ENCODE measurements around the gene SLC7A5. TPM values are rescaled to one million over a fixed set of nuclear protein-coding genes. Genes with fewer than 3 reads are reported as not detected.

The SLC7A5 gene
- polyA plus RNA-seq, 3 donors: 4.9 to 40.0 (median 6.3) TPM

DNA sequence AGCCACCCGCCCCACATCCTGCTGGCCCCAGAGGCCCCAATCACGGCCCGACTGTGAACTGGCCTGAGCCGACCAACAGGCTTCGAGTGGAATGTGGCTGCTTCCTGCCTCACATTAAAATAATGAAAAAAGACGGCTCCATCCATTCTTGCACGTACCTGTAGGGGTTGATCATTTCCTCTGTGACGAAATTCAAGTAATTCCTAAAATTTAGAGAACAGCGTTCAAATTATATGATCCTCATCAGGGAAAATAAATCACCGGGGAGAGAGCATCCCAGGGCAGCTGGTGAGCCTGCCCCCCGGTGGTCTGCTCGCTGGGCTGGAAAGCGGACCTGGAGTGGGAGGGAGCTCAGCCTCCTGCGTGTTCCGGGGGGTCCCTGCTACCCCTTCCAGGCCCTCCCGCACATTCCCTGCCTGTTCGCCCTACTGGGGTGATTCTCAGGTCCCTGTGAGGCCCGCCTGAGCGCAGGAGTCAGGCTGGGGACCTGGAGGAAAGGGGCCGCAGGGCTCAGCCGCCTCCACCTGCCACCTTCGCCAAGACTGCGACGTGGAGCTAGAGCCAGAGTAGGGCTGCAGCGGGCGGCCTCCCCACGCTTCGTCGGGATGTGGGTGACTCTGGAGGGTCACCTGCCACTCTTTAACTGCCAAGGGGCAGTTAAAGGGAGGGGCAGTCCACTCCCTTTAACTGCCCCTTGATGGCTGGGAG, 28.9 kb downstream of the SLC7A5 start:
- no peak for DNase-seq (ENCODE audit: extremely low read depth in 1 of 11, low read depth in 9 of 11, low spot score in 4 of 11)

DNA sequence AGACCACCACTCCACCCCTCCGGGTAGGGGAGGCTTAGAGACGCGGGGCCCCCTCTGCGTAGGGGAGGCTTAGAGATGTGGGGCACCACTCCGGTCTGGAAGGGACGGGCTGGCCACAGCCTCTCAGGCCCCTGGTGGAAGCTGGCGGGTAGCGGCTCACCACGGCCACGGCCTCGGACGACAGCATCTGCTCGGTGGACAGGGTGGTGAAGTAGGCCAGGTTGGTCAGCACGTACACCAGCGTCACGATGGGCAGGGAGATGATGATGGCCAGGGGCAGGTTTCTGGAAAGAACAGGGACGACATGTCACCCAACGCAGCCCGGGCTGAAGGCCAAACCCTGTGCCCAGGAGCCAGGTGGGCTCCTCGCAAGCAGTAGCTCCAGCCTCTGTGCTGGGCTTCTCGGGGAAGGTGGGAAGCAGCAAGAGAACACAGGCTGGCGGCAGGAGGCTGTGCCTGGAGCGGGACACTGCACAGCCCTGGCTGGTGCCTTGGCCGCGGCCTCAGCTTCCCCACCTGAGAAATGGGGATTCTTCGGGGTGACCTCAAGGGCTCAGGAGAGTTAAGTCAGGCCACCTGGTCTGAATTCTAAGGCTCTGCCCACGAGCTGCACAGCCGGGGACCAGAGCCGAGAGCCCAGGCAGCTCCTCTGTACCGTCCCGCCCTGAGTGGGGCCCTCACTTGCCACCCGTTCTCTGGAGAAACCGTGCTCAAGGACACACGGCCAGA, 29.6 kb downstream of the SLC7A5 start:
- no peak for DNase-seq (ENCODE audit: extremely low read depth in 1 of 11, low read depth in 9 of 11, low spot score in 4 of 11)

DNA sequence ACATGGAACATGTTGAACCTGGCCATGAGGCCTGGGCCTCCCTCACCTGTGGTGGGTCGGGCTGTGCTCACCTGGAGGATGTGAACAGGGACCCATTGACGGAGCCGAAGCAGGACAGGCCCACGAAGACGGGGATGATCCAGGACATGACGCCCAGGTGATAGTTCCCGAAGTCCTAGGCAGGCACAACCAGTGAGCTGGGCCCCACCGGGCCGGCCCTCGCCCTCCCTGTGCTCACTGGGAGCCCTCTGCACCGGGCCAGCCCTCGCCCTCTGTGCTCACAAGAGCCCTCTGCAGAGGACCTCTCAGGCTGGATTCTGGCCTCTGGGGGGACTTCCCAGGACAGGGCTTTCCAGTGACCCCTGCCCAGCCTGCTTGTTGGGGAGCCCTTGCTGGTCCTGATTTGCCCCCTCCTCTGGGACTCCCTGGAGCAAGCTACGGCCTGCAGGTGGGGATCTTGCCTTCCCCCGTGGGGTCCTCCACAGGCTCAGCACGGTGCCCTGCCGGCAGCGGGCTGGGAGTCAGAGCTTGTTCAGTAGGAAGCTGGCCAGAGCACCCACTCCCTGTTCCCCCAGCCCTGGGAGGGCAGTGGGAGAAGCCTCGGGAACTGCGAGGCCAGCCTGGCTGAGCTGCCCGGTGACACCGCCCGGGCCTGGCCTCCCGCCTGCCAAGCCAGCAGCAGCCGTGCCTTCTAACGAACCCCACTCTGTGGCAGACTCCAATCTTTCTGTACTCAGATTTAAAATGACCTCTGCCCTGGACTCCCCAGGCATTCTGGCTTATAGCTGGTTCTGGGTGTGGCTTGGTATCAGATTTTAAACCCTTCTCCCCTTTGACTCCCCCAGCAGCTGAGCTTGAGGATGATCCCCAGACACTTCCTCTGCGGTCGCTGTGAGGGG, 30.4 kb downstream of the SLC7A5 start:
- DNase-seq (ENCODE audit: extremely low read depth in 1 of 11, low read depth in 9 of 11, low spot score in 4 of 11): no peak

DNA sequence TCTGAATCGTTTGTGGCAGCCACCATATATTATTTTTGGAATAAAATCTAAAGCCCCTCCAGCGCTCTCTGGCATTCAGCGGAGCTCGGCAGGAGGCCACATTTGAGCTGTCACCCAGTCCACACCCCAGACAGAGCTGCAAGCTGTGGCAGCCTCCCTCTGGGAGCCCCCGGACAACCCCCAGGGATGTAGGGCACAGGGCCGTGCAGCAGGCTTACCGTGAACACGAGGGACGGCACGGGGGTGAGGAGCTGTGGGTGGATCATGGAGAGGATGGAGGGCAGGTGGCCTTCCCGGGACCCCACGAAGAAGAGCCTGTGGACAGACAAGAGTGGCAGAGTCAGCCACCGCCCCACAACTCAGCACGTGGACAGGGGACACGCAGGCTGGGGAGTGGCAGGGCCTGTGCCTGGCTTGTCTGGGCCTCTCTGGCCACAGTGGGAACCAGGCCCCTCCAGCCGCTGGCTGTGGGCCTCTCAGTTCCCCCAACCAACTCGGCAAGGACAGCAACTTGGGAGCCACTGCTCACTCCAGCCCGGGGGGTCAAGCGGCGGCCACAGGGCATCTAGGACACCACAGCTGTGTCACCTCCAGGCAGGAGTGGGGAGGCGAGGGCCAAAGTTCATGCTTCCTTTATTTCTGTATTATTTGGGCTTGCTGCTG, 31.5 kb downstream of the SLC7A5 start:
- no peak for DNase-seq (ENCODE audit: extremely low read depth in 1 of 11, low read depth in 9 of 11, low spot score in 4 of 11)

DNA sequence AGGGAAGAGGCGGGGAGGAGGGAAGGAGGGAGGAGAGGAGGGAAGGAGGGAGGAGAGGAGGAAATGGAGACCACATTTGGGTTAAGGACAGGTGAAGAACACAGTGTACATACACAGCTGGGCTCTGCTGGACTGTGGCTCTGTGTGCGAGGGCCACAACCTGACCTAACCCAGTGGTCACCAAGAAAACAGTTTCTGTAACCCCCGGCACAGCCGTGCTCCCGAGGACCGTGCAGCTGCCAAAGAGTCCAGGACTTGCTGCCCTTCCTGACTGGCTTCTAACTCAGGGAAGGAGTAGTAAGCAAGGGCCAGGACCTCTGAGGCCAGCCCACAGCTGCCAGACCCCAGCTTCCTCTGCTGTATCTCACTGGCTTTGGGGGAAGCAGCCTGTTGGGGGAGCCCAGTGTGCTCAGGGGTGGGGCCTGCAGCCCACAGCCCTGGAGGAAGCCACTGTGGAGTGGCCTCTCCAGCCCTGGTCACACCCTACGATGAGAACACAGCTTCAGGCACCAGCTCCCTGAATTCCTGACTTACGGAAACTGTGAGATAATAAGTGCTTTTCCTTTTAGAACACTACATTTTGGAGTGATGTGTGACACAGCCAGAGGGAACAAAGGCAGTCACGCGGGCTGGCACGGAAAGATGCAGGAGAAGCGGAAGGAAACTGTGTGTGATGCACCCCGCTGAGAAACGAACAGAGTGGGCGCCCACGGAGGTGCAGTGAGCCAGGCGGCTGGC, 32.3 kb downstream of the SLC7A5 start:
- no peak for DNase-seq (ENCODE audit: extremely low read depth in 1 of 11, low read depth in 9 of 11, low spot score in 4 of 11)

DNA sequence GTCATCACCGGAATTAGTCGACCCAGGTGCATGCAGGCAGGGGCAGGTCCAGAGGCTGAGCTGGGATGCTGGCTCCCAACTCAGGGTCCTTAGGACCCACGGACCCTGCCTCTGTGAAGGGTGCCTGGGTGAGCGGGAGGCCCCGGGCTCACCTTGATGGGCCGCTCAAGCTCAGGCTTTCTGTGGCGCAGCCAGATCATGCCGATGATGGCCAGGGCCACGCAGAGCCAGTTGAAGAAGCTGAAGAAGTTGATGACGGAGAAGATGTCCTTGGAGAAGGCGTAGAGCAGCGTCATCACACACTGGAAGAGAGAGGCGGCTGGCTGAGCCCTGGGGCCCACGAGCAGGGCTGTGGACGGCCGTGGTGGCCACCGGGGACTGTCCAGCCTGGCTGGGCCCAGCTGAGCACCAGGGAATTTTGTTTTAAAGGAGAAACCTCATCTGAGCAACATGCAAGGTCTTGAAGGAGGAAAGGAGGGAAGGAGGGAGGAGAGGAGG, 32.9 kb downstream of the SLC7A5 start:
- DNase-seq (ENCODE audit: extremely low read depth in 1 of 11, low read depth in 9 of 11, low spot score in 4 of 11): no peak

DNA sequence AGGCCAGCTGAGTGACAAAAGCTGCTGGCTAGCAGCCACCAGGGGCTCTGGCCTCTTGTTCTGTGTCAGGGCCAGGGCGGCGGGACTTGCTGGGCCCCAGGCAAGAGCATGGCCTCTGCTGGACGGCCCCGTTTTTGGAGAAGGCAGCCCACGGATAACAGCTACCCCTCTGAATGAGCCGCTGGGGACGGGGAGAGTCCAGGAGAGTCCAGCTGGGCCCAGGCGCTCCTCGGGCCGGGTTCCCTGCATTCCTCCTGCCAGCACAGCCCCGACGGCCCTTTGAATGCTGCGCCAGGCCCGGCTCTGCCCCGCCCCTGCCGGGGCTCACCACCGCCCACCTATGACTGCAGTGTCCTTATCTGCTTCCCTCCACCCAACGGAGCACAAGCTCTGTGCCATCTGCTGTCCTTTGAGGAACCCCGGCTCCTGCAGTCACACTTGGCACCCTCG, 33.4 kb downstream of the SLC7A5 start:
- DNase-seq (ENCODE audit: extremely low read depth in 1 of 11, low read depth in 9 of 11, low spot score in 4 of 11): no peak

DNA sequence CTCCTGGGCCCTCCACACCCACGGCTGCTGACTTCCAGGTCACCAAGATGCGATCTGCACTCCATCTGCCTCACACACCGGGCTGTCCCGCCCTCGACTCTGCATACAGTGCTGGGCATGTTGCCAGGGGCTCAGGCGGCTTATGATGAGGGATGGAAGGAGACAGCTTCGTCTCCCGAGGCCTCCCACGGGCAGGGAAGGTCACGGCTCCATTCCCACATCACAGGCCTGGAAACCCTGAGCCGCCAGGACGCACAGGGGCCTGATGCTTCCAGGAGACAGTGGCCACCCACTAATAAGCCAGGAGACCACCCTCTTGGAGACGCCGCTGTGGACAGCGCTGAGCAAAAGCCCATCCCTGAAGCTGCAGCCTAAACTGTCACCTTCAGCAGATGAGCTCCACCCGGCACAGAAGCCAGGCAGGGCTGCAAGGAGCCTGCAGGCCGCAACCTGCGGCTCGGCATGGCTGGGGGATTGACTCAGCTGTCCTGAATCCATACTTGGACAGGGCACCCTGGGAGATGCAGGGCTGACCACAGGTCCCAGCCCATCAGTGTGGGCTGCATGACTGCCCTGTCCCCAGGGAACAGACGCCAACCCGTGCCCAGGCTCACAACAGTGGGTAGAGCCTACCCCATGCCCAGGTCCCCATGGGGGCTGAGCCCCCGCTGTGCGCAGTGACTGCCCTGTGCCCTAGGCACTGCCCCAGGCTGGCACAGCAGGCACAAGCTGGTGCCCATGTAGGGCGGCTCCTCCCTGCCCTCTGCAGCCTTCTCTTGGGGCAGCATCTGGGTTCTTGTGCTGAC, 34.4 kb downstream of the SLC7A5 start:
- peak in 1 of 11 donors; percentile 43 for DNase-seq (ENCODE audit: extremely low read depth in 1 of 11, low read depth in 9 of 11, low spot score in 4 of 11)

DNA sequence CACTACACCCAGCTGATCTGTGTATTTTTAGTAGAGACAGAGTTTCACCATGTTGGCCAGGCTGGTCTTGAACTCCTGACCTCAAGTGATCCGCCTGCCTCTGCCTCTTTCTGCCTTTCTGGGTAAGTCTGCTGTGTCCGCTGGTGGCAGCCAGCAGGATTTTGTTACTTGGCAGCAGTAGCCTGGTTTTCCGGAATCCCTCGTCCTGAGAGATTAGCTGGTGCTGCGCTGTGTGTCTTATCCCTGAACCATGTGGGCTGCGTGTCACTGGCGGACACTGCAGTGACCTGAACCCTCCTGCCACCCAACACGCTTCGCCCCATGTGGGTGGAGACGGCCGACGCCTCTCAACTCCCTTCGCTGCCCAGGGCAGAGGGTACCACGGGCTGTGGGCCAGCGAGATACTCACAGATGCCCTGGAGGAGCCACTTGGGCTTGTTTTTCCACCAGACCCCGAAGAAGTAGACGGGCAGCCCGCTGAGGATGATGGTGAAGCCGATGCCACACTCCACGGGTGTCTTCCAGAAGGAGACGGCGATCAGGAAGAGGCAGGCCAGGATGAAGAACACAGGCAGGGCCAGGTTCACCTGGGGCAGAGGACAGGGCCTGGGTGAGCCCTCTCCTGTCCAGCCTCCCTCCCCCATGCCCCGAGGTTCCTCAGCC, 35.2 kb downstream of the SLC7A5 start:
- no peak for DNase-seq (ENCODE audit: extremely low read depth in 1 of 11, low read depth in 9 of 11, low spot score in 4 of 11)

DNA sequence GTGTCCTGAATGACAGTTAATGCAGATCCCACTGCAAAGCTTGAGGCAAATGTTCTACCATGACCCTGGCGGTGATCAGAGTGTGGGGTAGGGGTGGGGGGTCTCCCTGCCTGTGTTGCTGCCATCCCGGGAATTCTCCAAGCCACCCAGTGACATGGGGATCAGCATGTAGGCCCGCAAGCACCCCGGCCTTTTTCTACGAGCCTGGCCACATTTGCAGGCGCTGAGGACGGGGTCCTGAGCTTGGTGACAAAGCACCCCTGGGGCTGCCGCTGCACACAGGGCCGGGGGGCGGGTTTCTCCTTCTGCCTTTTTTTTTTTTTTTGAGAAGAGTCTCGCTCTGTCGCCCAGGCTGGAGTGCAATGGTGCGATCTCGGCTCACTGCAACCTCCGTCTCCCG, 35.8 kb downstream of the SLC7A5 start:
- DNase-seq (ENCODE audit: extremely low read depth in 1 of 11, low read depth in 9 of 11, low spot score in 4 of 11): no peak

DNA sequence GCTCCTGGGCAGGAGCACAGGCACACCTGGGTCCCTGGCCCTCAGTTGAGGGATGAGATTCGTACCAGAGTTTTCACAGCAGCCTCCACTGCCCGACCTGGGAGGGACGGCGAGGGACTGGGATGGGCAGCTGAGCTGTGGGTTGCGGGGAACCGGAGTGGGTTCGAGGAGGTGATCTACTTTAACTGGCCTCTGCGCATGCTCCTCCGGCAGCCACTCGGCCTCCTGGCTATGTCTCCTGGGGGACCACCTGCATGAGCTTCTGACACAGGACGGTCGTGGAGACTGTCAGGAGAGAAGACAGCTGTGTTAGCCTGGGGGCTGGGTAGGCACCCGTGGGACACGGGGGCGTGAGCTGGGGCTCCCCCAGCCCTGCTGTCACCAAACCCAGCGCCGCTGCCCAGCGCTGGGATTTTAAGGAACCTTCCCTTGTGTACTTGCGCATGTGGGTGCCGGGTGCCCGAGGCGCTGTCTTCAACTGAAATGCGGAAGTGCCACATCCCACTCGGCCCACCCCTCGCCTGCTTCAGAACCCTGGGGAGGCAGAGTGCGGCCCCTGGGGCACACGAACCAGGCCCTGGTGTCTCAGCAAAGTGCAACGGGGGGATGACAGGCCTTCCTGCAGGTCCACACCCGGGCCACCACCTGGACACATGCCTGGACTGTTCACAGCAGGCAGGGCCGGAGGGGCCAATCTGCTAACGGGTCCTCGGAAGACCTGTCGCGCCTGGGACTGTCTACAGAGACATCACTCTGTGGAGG, 36.4 kb downstream of the SLC7A5 start:
- DNase-seq (ENCODE audit: extremely low read depth in 1 of 11, low read depth in 9 of 11, low spot score in 4 of 11): no peak

DNA sequence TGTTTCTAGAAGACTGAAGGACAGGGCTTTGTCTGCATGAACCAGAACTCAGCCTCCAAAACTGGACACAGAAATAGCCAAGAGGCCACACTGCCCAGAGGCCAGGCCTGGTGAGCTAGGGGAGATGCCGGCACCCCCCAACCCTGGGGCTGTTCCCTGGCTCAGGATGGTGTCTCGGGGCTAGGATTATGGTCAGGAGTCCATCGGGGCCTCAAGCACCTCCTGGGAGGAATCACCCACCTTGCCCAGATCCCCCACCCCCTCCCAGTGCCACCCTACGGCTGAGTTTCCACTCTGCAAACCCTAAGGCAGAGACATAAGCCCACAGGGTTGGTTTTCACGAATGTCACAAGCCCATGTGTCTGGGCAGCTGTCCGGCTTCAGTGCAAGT, 37.2 kb downstream of the SLC7A5 start:
- no peak for DNase-seq (ENCODE audit: extremely low read depth in 1 of 11, low read depth in 9 of 11, low spot score in 4 of 11)

DNA sequence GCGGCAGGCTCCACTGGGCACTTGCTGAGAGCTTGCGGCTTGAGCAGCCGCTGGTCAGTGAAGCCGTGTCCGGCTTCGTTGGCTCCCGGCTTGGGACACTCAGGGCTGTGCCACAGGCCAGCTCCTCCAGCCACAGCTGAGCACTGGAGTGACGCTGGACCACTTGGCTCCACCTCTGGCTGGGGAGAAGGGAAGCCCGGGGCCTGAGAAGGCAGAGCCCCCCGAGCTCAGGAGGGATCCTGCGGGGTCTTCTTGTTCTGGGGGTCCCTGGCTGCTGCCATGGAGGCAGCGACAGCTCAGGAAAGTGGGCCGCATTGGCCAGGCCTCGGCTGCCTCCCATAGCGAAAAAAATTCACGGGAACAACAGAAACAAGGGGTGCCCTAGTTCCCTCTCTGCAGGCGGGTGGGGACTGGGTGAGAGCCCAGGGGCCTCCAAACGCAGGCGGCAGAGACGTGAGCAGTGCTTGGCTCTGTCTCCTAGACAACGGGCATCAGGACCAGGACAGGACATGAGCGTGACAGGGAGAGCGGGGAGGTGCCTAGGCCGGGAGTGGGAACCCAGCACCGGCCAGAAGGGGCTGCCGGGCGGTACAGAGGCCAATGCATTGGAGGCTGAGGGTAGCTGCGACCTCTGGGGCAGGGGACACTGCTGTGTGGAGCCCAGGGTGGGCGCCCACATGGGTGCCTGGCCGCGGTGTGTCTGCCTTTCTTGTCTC, 37.7 kb downstream of the SLC7A5 start:
- DNase-seq (ENCODE audit: extremely low read depth in 1 of 11, low read depth in 9 of 11, low spot score in 4 of 11): no peak

DNA sequence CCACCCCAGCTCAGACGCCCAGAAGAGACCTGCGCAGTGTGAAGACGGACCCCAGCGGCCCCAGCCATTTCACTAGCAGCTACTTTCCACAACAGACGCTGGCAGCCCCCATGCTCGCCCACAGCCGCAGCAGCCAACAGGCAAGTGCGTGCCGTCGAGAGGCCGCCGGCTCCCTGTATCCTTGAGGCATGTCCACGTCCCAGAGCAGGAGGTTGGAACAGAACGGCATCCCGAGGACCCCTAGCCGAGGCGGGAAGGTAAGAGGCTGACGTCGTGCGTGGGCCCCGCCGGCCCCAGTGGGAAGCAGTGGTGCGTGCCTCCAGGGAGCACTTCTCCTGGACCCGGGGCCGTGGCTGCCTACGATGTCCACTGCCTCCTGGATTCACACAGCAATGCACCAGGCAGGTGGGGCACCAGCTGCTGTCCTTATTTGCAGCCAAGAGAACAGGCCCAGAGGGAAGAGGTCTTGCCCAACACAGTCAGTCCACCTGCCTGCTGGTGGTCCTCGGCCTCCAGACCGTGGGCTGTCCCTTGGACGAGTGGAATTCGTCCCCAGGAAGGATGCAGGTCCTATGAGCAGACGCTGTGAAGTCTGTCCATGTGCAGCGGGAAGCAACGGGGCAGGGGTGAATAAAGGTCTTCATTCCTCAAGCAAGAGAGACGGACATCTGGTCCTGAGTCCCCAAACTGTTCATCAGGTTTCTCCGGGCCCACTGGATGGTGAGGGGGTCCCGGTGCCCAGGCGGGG, 38.5 kb downstream of the SLC7A5 start:
- DNase-seq (ENCODE audit: extremely low read depth in 1 of 11, low read depth in 9 of 11, low spot score in 4 of 11): no peak

DNA sequence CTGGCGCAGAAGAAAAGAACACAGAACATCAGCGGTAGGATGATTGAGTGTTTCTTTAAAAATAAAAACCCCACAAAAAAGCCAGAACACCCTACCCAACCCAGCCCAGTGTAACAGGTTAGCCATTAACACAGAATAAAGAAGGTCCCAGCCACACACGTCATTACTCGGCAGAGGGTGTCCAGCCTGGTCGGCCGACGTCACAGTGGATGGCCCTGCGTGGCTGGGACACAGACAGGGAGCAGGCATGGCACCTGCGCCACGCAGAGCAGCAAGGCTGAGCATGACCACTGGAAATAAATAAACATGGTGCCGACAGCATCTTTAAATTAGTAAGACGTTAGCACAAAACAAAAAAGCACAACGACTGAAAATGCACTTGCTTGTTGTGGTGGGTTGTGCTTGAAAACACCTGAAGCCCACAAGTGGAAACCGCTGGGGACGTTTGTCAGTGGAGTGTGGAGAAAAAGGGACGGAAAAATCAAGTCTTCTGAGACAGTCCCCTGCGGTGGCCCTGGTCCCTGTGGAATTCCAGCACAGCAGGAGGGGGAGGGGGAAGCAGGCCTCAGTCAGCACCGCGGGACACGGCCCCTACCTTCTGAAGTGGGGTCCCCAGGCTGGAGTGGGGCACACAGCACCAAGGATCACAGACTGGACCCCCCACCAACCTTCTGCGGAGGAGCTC, 39.2 kb downstream of the SLC7A5 start:
- DNase-seq (ENCODE audit: extremely low read depth in 1 of 11, low read depth in 9 of 11, low spot score in 4 of 11): no peak

Data from renal cortex interstitium (tissue), 11 donors.